RWPE1 (cell line): ENCODE data around the gene FUZ.

Experiments
- CTCF ChIA-PET: fragments of 350-600 bp; sonication (Branson Sonifier 250); formaldehyde crosslinking; extraction: SDS; loops from one replicate; lab custom pipeline; 2021; lab: Yijun Ruan, JAX
- POLR2A ChIA-PET: fragments of 400-600 bp; formaldehyde crosslinking; extraction: SDS; loops from one replicate; lab custom pipeline; 2020; ENCODE audit warnings: antibody characterized with exemption; ENCODE audit not compliant: low non-redundant PET; lab: Yijun Ruan, JAX
- DNase-seq: peaks from one replicate; pipeline ENCODE4 v3.0.0; 2012; ENCODE audit warnings: low spot score
- H3K27ac ChIP-seq: fragments of 450-650 bp; 2 replicates; pipeline ENCODE4 v1.5.1; 2017
- CTCF ChIP-seq: fragments of 450-650 bp; conservative IDR thresholded peaks from 2 replicates; pipeline ENCODE4 v1.5.1; 2017; ENCODE audit warnings: low read depth, mild to moderate bottlenecking

The FUZ gene

DNA sequence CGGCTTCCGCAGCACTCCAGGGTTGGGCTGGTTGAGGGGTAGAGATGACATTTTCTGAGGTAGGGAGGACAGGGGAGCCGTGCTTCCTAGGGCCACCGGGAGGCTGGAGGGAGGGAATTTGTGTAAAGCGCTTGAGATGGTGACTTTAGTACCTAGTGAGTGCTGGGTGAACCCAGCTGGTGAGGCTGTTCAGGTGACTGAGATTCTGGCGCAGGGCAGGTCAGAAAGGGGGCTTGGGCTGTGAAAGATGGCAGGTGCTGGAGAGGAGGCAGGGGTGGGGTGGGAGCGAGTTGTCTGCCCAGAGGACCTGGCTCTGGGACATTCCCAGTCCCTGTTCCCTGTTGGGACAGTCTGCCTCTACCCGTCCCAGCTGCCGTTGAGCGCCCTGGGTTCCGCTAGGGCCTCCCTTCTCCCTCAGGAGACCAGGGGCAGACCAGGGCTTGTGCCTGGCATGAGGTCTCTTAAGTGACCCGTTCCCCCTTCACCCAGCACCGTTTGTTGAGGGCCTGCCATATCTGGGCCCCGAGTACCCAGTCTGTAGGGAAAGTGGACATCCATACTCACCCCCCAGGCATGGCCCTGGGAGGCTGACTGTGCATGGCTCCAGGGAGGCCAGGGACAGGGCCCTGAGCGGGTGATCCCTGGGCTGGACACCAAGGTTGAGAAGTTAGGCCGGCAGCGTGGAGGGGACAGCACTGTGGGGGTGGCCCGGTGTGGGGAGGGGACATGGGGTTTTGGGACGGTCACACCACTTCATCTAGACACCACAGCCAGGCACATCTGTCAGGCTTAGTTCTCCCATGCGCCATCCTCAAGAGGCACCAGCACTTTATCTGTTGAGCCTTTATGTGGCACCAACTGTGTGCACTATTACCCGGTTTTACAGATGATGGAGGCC lies 42.8 kb upstream of the FUZ start:
- no peak for TF ChIP-seq CTCF
- ChIA-PET CTCF (no interaction called here), POLR2A (no interaction called here)
- DNase-seq: no peak
- peak overlapping the region; percentile 71 for H3K27ac ChIP-seq

- CTCF ChIA-PET: no interaction called here
These were observed 42.2 kb upstream of the FUZ start for GRCh38 chr19:49855277-49855675.

DNA sequence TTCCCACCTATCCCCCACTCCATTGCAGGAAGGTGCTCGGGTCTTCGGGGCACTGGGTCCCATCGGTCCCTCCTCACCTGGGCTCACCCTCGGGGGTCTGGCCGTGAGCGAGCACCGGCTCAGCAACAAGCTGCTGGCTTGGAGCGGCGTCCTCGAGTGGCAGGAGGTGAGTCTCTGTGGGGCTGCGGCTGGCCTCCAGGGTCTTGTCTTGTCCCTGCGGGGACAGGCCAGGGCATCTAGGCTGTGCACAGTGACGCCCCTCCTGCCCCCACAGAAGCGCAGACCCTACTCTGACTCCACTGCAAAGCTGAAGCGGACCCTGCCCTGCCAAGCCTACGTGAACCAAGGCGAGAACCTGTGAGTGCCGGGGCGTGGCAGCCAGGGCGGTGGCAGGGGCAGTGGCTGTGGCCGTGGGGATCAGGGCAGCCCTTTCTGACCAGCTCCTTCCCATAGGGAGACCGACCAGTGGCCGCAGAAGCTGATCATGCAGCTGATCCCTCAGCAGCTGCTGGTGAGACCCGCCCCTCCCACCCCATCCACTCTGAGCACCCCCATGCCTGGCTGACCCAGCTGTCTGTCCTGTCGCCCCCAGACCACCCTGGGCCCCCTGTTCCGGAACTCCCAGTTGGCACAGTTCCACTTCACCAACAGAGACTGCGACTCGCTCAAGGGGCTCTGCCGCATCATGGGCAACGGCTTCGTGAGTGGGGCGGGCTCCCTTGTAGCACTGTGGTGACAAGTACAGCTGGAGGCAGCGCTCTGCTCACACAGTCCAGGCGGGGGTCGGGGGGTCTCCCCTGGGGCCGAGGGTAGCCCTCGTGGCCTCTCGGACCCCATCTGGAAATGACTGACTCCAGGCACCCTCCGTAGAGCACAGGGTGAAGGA lies 41.5 kb upstream of the FUZ start:
- ChIA-PET CTCF (no interaction called here), POLR2A (no interaction called here)
- peak overlapping the region; percentile 71 for H3K27ac ChIP-seq
- no peak for TF ChIP-seq CTCF
- no peak for DNase-seq

More at GRCh38 chr19:49855277-49855675, 42.2 kb upstream of the FUZ start:
- no peak for TF ChIP-seq CTCF
- POLR2A ChIA-PET: no interaction called here
- DNase-seq: no peak
- H3K27ac ChIP-seq: peak overlapping the region; percentile 71

- no peak for DNase-seq
- POLR2A ChIA-PET: no interaction called here
- CTCF ChIA-PET: no interaction called here
- H3K27ac ChIP-seq: peak overlapping the region; percentile 71
- TF ChIP-seq CTCF: no peak
These were observed 40.8 kb upstream of the FUZ start for GRCh38 chr19:49853852-49854377.

DNA sequence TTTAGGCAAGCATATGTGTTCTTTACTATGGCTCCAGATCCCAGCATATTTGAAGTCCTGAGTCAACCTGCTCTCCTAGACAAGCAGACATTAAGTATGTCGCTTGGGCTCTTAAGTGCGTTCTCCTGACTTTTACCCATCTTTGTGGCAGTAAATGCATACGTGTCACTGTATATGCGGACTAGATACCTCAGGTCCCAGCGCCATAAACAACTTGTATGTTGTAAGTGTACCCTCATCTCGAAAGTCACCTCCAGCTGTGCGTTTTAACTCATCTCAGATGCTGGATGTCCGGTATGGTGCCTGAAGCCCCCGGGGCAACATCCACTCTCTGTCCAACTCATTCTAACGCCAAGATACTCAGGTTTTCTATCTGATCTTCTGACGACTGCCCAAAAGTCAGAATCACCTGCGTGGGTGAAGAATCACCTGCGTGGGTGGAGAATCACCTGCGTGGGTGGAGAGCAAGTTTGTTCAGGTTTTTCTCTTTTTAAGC lies 39.6 kb upstream of the FUZ start:
- POLR2A ChIA-PET: interaction anchor here (0.7 kb wide), 1 partner anchor 11 kb away, joined by 7 read pairs; no protein-coding TSS in a partner anchor
- TF ChIP-seq CTCF: no peak
- DNase-seq: no peak
- CTCF ChIA-PET: no interaction called here
- peak overlapping the region; percentile 97 for H3K27ac ChIP-seq
